C4-2B (cell line): Measurements from ENCODE around the gene GPR157.

Experiments used
- CTCF ChIP-seq: fragments of 450-650 bp; conservative IDR thresholded peaks from 2 replicates; pipeline ENCODE4 v1.5.1; 2017; ENCODE audit warnings: mild to moderate bottlenecking
- ZFX ChIP-seq: fragments of 450-650 bp; IDR thresholded peaks from 2 replicates; pipeline ENCODE4 v1.6.1; 2017

GRCh38 chr1:9050803-9051202, 78.1 kb downstream of the GPR157 start:
- no peak for TF ChIP-seq CTCF
- TF ChIP-seq ZFX, result no peak
